Activated CD8-positive, alpha-beta memory T cell treated with anti-CD3 and anti-CD28 coated beads, Interleukin-2, amount 50 U/mL, for 24 hours (primary cell): ENCODE results near the gene OR10G2.
"Not testable (repeated sequence)": the region's sequence is repeated elsewhere in the genome, so short reads cannot be mapped to it uniquely, and the experiment has no call there.

ENCODE experiments used
- DNase-seq: peaks from one replicate; pipeline ENCODE4 v3.0.0-alpha.2; 2020; ENCODE audit errors: extremely low read depth

OR10G2 gene, protein sequence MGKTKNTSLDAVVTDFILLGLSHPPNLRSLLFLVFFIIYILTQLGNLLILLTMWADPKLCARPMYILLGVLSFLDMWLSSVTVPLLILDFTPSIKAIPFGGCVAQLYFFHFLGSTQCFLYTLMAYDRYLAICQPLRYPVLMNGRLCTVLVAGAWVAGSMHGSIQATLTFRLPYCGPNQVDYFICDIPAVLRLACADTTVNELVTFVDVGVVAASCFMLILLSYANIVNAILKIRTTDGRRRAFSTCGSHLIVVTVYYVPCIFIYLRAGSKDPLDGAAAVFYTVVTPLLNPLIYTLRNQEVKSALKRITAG

GRCh38 chr14:21634840-21635239, at the start of gene OR10G2:
Gene OR10G2 (minus strand): TSS chr14:21634940. CDS start chr14:21634842, 98 bp downstream.
- no peak for DNase-seq

DNA sequence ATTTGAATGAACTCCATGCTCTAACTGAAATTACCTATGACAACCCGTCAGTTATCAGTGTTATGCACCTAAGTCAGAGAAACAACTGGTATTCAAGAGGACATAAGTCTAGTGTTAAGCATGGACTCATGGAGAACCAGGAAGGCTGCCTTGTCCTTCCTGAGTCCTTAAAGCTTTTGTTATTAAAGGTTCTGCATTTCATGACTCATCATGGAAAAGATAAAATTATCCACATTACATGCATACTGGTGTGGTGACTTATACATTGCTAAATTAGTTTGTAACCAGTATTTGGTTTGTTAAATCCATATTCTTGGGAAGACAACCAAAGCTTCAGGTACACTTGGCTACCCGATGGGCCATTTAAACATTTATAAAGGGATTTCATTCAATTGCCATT, 45.3 kb upstream of the OR10G2 start:
- DNase-seq: no peak

GRCh38 chr14:21675566-21675965, 40.8 kb upstream of the OR10G2 start:
- no peak for DNase-seq

DNA sequence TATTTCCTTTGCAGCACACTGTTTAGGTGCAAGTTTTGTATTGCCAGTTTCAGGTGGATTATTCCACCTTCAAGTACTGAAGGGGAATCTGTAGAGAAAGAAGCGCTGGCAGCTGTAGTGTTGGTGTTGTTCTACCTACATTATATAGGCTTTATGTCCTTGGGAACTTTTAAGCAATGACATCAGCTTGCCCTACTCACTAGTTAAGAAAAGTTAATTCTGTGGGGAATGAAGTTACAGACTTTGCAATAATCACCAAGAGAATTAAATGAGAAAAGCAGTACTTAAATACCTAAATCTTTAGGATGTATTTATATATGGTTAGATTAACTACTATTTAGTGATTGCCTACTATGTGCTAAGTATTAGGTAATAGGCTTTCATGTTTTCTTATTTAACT, 39.0 kb upstream of the OR10G2 start, which contains the start of gene OR4E1:
TSS of gene OR4E1 (minus strand) at position 101 of the 400 bp plus-strand sequence. CDS start 2,883 bp downstream, outside the sequence.
- no peak for DNase-seq

DNA sequence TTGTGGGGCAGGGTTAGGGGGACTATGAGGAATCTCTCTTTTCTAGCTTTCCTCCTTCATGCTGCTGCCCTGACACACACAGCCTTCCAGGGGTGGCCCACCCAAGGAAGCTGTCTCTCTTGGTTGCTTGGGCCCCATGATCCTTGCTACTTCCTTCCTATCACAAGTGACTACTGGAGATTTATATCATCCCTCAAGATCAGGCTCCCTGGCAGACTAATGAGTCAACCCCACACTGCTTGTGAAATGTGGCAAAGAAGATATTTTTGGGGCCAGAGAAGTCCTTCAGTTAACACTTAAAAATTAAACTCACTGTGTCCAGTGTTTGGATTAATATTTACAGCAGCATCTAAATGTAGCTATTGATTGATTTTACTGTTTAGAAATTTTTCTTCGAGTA, 37.4 kb upstream of the OR10G2 start:
- DNase-seq: no peak

- DNase-seq: no peak
These were observed 36.6 kb upstream of the OR10G2 start for GRCh38 chr14:21671371-21671770.

DNA sequence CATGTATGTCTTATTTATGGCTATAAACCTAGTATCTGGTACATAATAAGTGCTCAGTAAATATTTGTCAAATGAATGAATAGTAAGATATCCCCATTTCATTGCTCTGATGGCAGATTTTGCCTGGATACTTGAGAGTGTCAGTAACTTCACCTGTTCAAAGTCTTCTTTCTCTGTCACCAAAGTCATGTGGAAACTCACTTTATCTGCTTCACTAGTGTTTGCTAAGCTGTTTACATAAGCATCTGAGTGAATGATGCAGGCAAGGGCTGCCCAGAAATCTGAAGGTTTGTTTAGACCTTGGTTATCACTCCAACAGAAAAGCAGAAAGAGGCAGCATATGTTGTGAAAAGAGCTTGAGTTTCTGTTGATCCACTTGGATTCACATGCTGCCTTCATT, 34.5 kb upstream of the OR10G2 start:
- no peak for DNase-seq

- DNase-seq: no peak
These were observed 33.6 kb upstream of the OR10G2 start for GRCh38 chr14:21668377-21668776.

DNA sequence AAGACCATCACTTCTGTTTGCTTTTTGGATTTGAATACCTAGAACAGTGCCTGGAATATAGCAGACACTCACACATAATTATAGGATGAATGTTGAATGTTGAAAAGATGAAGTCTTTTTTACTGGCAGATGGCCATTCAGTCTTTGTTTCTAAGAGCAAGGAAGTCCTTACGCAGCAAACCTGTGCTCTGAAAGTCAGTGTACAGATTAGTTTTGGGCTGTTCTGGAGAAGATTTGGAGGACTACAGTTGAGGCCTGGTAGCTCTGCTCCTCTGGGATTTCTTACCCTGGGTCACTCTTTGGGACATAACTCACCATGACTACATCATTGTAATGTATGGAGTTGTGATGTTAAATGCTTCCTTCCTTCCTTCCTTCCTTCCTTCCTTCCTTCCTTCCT, 22.2 kb upstream of the OR10G2 start:
- DNase-seq: no peak

- no peak for DNase-seq
These were observed 19.5 kb upstream of the OR10G2 start for GRCh38 chr14:21654215-21654614.

DNA sequence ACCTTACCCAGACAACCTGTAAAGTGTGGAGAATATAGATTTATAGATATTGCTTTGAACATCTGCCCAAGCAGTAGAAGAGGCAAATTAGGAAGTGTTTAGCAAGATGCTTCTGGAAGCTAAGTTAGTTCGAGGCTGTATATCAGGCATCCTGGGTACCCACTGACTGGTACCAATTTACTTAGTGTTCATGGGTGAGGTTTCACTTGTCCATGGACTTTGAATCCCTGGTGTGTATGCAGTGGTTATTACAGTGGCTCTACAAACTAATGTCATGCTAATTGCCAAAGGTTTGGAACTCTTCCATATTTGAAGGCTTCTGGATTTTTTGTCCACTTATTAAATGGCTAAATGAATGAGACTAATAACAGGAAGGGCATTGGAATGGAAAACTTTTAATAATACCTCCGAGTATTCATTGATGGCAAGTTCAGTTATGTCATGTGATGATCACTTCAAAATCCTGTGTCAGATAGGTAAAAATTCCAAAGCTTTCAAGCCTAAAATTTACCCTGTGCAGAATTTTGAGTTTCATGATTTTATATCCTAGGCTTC, 18.7 kb upstream of the OR10G2 start, which contains the start of gene OR4E2:
TSS of gene OR4E2 (plus strand) at position 505 of the 555 bp plus-strand sequence. CDS start 11,248 bp downstream, outside the sequence.
- no peak for DNase-seq

DNA sequence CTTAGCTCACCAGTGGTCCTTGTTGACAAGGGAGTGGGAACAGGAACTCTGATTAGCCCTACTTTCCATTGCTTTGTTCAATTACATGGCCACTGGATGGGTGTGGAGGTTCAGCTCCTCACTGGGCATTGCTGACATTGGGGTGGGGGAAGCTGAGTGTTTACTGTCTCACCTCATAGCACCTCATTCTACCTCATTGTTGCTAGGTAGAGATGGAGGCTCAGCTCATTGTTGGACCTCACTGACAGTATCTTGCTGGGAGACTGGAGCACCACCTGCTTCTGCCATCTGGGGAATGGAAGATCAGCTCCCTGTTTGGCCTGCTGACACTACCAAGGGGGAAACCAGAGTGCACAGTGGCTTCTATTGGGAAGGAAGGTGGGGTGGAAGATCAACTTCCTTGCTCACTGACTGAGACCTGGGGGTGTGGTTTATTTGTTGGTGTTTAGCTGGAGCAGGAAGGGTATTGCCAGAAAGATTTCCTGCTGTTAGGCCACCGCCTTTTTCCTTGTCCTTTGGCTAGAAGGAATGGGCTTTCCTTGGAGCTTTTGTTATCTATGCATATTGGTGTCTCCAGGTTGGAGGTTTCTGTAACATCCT, 17.6 kb upstream of the OR10G2 start:
- DNase-seq: no peak

DNA sequence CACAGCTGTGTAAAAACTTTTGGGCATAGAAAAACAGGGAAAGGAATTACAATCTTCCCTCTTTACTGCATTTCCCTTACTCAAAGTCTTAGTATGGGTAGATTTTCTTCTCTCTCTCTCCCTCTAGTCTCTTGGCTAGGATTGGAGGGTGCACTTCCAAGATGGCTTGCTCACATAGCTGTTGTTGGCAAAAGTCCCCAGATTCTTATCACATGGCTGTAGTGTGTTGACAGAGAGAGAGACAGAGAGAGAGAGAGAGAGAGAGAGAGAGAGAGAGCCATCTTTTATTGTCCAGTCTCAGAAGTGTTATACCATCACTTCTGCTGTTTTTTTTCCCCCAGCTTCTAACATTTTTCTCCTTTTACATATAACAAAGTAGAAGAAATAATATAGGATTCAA, 12.6 kb upstream of the OR10G2 start:
- DNase-seq: no peak

GRCh38 chr14:21643407-21643806, 8.7 kb upstream of the OR10G2 start:
- DNase-seq: no peak

DNA sequence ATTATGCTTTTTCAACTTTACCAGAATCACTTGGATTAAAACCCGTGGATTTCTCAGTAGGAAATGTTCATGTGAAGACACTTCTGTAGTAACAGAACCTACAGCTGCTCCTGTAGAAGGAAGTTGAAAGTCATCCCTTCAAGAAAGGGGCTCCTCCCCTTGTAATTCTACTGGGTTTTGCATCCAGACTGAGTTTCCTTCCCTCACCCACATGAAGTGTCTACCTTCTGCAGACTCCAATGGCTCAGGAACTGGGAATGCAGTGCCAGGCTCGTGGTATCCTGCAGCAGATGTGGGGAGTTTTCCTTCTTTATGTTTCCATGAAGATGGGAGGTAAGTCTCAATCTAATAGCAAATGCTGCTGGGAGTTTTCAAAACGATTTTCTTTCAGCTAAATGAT, 7.9 kb upstream of the OR10G2 start:
- no peak for DNase-seq

DNA sequence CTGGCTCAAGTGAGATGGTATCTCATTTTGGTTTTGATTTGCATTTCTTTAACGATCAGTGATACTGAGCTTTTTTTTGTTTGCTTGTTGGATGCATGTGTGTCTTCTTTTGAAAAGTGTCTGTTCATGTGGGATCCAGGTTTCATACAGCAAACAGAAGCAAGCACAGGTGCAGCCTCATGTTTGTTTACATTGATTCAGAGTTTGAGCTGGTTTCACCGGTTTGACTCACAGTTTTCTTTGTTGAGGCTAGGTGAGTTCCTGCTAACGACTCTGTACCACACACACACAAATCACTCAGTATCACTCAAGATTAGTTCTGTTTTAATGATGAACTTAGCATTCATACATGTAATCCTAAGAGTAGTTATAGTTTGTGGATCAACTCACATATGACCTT, 3.7 kb downstream of the OR10G2 start:
- DNase-seq: no peak

- not testable (repeated sequence) for DNase-seq
These were observed 4.2 kb downstream of the OR10G2 start for GRCh38 chr14:21630503-21630902.

- DNase-seq: no peak
These were observed 8.1 kb downstream of the OR10G2 start for GRCh38 chr14:21626491-21627230.

- no peak for DNase-seq
These were observed 17.1 kb downstream of the OR10G2 start for GRCh38 chr14:21617614-21618013.

DNA sequence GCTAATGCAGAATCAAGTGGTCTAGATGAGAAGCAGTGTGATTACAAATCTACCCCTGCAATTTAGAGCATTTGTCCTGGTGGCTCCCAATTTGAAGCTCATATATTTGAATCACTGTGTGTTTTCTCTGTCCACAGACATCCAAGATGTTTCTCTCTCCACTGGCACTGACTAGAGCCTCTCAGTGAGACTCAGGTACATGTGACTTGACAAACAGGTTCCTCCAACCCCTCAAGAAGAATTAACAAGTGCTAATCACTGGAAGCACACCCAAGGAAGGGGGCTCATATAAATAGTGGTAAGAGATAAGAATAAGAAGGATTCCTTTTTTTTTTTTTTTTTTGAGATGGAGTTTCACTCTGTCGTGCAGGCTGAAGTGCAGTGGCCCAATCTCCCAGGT, 20.5 kb downstream of the OR10G2 start:
- DNase-seq: no peak

DNA sequence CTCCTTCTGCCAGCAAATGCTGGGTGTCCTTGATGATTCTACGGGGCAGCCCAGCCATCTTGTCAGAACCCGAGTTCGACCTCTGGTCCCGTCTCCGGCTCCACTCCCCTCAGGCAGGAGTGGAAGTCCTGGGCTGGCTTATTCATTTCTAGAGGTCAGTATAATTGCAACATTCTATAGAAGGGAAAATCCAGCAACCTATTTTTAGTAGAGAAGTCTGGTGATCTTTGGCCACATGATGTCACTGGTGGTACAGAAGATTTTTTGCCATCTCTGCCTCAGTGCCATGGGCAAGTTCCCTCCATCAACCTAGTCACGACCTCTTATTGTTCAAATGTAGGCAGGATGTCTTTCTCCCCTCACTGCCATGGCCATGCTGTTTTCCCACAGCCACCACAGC, 22.4 kb downstream of the OR10G2 start:
- no peak for DNase-seq

- DNase-seq: not testable (repeated sequence)
These were observed 32.6 kb downstream of the OR10G2 start for GRCh38 chr14:21602181-21602580.
